ENCODE results near the gene DLG2.
"Not testable (repeated sequence)": the region's sequence is repeated elsewhere in the genome, so short reads cannot be mapped to it uniquely, and the experiment has no call there.

DLG2 gene

DNA sequence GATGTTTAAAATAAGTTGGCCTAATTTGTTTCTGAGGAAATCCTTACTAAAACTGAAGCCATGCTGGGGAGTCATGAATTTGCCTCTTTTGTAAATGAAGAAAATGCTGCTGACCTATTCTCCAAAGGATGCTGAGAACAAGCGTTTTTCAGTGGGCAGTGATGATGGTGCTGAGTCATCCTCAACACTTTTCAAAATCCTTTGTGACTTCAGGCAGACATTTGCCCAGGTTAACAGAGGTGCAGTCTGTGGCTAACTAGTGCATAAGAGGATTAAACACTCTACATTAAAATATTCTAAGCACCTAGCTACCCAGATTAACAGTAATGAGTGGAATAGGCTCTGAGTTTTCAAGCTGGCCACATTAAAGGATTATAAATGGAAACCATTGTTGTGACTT lies 509.0 kb downstream of the DLG2 start:
- Histone ChIP-seq H3K4me1 (ENCODE audit: control insufficient read depth in 1 of 2, insufficient read depth in 1 of 2, low read depth in 1 of 2, low read length in 1 of 2) (no peaks in the 10 kb centered on the region), H3K9me3 (no peaks in the 10 kb centered on the region), H3K27ac (no peak overlapping the region), H3K27me3 (no peaks in the 10 kb centered on the region), H3K4me3 (ENCODE audit: low read depth in 1 of 2, low read length in 1 of 2) (no peak overlapping the region), H3K36me3 (no peaks in the 10 kb centered on the region)
- TF ChIP-seq, protein P1, sequence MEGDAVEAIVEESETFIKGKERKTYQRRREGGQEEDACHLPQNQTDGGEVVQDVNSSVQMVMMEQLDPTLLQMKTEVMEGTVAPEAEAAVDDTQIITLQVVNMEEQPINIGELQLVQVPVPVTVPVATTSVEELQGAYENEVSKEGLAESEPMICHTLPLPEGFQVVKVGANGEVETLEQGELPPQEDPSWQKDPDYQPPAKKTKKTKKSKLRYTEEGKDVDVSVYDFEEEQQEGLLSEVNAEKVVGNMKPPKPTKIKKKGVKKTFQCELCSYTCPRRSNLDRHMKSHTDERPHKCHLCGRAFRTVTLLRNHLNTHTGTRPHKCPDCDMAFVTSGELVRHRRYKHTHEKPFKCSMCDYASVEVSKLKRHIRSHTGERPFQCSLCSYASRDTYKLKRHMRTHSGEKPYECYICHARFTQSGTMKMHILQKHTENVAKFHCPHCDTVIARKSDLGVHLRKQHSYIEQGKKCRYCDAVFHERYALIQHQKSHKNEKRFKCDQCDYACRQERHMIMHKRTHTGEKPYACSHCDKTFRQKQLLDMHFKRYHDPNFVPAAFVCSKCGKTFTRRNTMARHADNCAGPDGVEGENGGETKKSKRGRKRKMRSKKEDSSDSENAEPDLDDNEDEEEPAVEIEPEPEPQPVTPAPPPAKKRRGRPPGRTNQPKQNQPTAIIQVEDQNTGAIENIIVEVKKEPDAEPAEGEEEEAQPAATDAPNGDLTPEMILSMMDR (IDR thresholded peaks at IDR 0.05), result no peak

DNA sequence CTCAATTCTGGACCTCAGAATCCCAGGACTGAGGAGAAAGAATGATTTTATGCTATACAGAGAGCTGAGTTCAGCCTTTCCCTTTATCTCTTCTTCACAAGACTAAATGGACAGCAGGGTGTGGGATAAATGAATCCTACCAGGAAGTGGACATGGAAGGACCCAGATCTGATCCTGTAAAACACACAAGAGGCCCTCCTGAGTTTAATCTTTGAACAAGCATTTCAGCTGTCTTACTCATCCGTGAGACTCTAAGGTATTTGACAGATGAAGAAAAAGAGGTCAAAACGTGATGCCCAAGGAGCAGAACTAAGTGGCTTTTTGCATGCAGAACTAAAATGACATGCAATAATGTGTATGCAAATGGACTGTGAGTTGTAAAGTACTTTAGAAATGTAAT lies 511.3 kb downstream of the DLG2 start:
- Histone ChIP-seq H3K9me3 (no peaks in the 10 kb centered on the region), H3K27me3 (no peaks in the 10 kb centered on the region)

DNA sequence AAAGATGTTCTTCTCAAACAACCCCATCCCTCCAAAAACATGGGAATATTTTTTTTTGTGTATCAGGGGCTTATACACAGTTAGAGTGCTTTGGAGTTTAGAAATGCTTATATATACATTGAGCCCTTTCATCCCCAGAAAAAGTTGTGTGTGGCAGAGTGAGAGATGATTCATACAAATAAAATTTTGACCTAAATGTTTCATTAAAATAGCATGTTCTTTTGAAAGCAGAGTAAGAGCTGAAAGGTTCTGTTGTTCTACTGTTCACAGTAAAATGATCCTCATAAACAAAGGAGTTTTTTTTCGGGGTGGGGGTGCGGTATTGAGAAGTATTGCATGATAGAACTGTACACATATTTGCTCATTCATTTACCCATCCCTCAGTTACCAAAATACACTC lies 512.4 kb downstream of the DLG2 start:
- no peak overlapping the region for H3K4me3 ChIP-seq (ENCODE audit: low read depth in 1 of 2, low read length in 1 of 2)
- no peaks in the 10 kb centered on the region for H3K36me3 ChIP-seq
- H3K27ac ChIP-seq, result no peak overlapping the region
- H3K4me1 ChIP-seq (ENCODE audit: control insufficient read depth in 1 of 2, insufficient read depth in 1 of 2, low read depth in 1 of 2, low read length in 1 of 2), result no peaks in the 10 kb centered on the region
- no peaks in the 10 kb centered on the region for H3K27me3 ChIP-seq
- TF ChIP-seq, protein P1 (IDR thresholded peaks at IDR 0.05), result no peak
- H3K9me3 ChIP-seq, result no peaks in the 10 kb centered on the region

More for the DNA sequence above, 511.3 kb downstream of the DLG2 start:
- Histone ChIP-seq H3K36me3 (no peaks in the 10 kb centered on the region), H3K4me3 (ENCODE audit: low read depth in 1 of 2, low read length in 1 of 2) (no peak overlapping the region), H3K4me1 (ENCODE audit: control insufficient read depth in 1 of 2, insufficient read depth in 1 of 2, low read depth in 1 of 2, low read length in 1 of 2) (no peaks in the 10 kb centered on the region), H3K27ac (no peak overlapping the region)
- TF ChIP-seq, protein P1 (IDR thresholded peaks at IDR 0.05), result no peak

DNA sequence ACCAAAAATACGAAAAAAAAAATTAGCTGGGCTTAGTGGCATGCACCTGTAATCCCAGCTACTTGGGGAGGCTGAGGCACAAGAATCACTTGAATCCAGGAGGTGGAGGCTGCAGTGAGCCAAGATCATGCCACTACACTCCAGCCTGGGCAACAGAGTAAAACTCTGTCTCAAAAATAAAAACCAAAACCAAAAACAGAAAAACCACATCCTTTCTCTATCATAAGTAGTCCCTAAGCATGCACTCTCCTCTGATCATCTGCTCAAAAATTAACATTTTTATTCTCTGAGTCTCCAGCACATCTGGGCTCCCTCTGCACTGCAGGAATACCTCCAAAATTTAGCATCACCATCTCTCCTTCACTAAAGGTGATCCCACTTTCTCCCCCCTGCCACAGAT lies 516.9 kb downstream of the DLG2 start:
- not testable (repeated sequence) for H3K27me3 ChIP-seq; H3K9me3 ChIP-seq; H3K4me1 ChIP-seq (ENCODE audit: control insufficient read depth in 1 of 2, insufficient read depth in 1 of 2, low read depth in 1 of 2, low read length in 1 of 2); H3K27ac ChIP-seq; H3K4me3 ChIP-seq (ENCODE audit: low read depth in 1 of 2, low read length in 1 of 2); H3K36me3 ChIP-seq

DNA sequence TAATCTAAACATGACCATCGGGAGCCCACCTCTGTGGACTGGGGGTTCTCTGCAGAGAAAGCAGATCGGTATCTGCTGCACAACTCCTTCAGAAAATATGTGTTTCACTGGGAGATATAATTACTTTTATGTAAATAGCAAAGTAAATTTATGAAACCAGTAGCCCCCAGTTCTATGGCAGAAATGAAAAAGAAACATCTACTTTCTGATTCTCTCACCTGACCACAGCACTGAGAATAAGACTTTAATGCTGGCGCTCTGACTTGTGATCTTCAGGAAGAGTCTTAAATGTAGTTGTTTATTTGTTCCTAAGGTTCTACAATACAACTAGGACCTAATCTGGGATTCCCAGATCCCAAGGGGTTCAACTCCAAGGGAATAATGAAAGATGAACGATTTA lies 518.0 kb downstream of the DLG2 start:
- Histone ChIP-seq H3K9me3 (no peaks in the 10 kb centered on the region), H3K27ac (no peak overlapping the region), H3K4me3 (ENCODE audit: low read depth in 1 of 2, low read length in 1 of 2) (no peak overlapping the region), H3K27me3 (no peaks in the 10 kb centered on the region), H3K36me3 (no peaks in the 10 kb centered on the region), H3K4me1 (ENCODE audit: control insufficient read depth in 1 of 2, insufficient read depth in 1 of 2, low read depth in 1 of 2, low read length in 1 of 2) (no peaks in the 10 kb centered on the region)
- TF ChIP-seq, protein P1 (IDR thresholded peaks at IDR 0.05), result no peak

DNA sequence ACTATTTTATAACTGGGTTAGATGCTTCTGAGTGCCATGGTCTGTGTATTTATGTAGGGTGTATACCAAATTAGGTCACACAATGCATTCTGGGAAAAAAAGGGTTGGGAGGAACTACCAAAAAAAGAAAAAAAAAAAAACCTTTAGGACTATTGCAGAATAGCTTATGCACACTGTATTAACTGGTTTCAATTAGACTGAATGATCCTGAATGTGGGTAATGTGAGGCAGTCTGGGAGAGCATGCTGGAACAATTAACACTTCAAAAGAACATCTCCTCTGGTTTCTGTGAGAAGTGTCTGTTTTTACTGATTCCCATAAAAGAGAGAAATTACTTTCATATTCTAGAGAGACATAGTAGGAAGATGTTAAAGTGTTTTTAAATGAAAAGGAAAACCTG lies 521.3 kb downstream of the DLG2 start:
- no peaks in the 10 kb centered on the region for H3K27me3 ChIP-seq
- no peaks in the 10 kb centered on the region for H3K9me3 ChIP-seq
- H3K4me3 ChIP-seq (ENCODE audit: low read depth in 1 of 2, low read length in 1 of 2), result no peak overlapping the region
- TF ChIP-seq, protein P1 (IDR thresholded peaks at IDR 0.05), result no peak
- H3K36me3 ChIP-seq, result no peaks in the 10 kb centered on the region
- no peak overlapping the region for H3K27ac ChIP-seq
- H3K4me1 ChIP-seq (ENCODE audit: control insufficient read depth in 1 of 2, insufficient read depth in 1 of 2, low read depth in 1 of 2, low read length in 1 of 2), result no peaks in the 10 kb centered on the region

Measured in neutrophil (primary cell).